Mesendoderm (in vitro differentiated cells): ENCODE measurements around the gene PRKAR1B.

Experiments
- DNase-seq: peaks from one replicate; pipeline ENCODE4 v3.0.0; 2013
- H2AK5ac ChIP-seq: 2 replicates; pipeline ENCODE4 v1.6.1; 2013; ENCODE audit warnings: low read length, inconsistent platforms
- H2BK120ac ChIP-seq: 2 replicates; pipeline ENCODE4 v1.6.1; 2013; ENCODE audit warnings: low read depth, mild to moderate bottlenecking, low read length, moderate library complexity, mixed read lengths
- H2BK15ac ChIP-seq: replicated peaks from 2 replicates; pipeline ENCODE4 v1.6.1; 2013; ENCODE audit warnings: low read depth, mild to moderate bottlenecking, moderate library complexity
- H2BK5ac ChIP-seq: 2 replicates; pipeline ENCODE4 v1.6.1; 2013; ENCODE audit warnings: low read length, inconsistent platforms
- H3K18ac ChIP-seq: 2 replicates; pipeline ENCODE4 v1.6.1; 2013; ENCODE audit warnings: mild to moderate bottlenecking, low read length, mixed read lengths
- H3K23ac ChIP-seq: one replicate; pipeline ENCODE4 v1.6.1; 2013; ENCODE audit warnings: low read length
- H3K27ac ChIP-seq: 2 replicates; pipeline ENCODE4 v1.5.1; 2013; ENCODE audit warnings: low read depth, mild to moderate bottlenecking, inconsistent platforms, low read length, moderate library complexity
- H3K27me3 ChIP-seq: 2 replicates; pipeline ENCODE4 v1.6.1; 2013; ENCODE audit warnings: low read length, control low read depth, mild to moderate bottlenecking, inconsistent platforms; ENCODE audit not compliant: insufficient read depth, poor library complexity
- H3K36me3 ChIP-seq: 2 replicates; pipeline ENCODE4 v1.6.1; 2013; ENCODE audit warnings: low read length, inconsistent platforms; ENCODE audit not compliant: control insufficient read depth, insufficient read depth
- H3K4ac ChIP-seq: one replicate; pipeline ENCODE4 v1.6.1; 2013; ENCODE audit warnings: low read depth, mild to moderate bottlenecking, low read length, moderate library complexity
- H3K4me1 ChIP-seq: 2 replicates; pipeline ENCODE4 v1.6.1; 2013; ENCODE audit warnings: low read depth, low read length, inconsistent platforms; ENCODE audit not compliant: control insufficient read depth
- H3K4me2 ChIP-seq: 2 replicates; pipeline ENCODE4 v1.6.1; 2013; ENCODE audit warnings: low read length
- H3K4me3 ChIP-seq: 2 replicates; pipeline ENCODE4 v1.5.1; 2013; ENCODE audit warnings: mild to moderate bottlenecking, low read length
- H3K56ac ChIP-seq: one replicate; pipeline ENCODE4 v1.6.1; 2013; ENCODE audit warnings: low read length
- H3K79me1 ChIP-seq: 2 replicates; pipeline ENCODE4 v1.6.1; 2013; ENCODE audit warnings: low read length, inconsistent platforms
- H3K79me2 ChIP-seq: 2 replicates; pipeline ENCODE4 v1.6.1; 2013; ENCODE audit warnings: mild to moderate bottlenecking, low read length; ENCODE audit not compliant: control insufficient read depth, insufficient read depth
- H3K9ac ChIP-seq: 2 replicates; pipeline ENCODE4 v1.6.1; 2013; ENCODE audit warnings: low read length, inconsistent platforms
- H4K5ac ChIP-seq: one replicate; pipeline ENCODE4 v1.6.1; 2013; ENCODE audit warnings: low read length
- H4K8ac ChIP-seq: one replicate; pipeline ENCODE4 v1.6.1; 2013; ENCODE audit warnings: low read depth, mild to moderate bottlenecking, control low read depth, low read length, moderate library complexity
- WGBS: extraction: QIAGEN DNeasy Blood & Tissue Kit; methylation state at CpG from one replicate; pipeline ENCODE4 v1.1.7; 2013; ENCODE audit warnings: low lambda C conversion rate, missing lambda C conversion rate; ENCODE audit not compliant: insufficient coverage; ENCODE audit errors: extremely low coverage; 5-methylcytosine and 5-hydroxymethylcytosine counted together

PRKAR1B gene

GRCh38 chr7:549066-549890 lies 177.8 kb downstream of the PRKAR1B start:
- Histone ChIP-seq H3K79me2 (no peaks in the 10 kb centered on the region), H3K4me3 (no peak overlapping the region), H2AK5ac (no peak overlapping the region), H2BK120ac (no peak overlapping the region), H3K36me3 (no peaks in the 10 kb centered on the region), H3K23ac (no peak overlapping the region), H3K27me3 (no peaks in the 10 kb centered on the region), H3K56ac (no peak overlapping the region), H2BK5ac (no peak overlapping the region), H3K4ac (no peak overlapping the region), H3K79me1 (no peaks in the 10 kb centered on the region), H4K5ac (no peak overlapping the region), H3K4me1 (no peaks in the 10 kb centered on the region), H3K18ac (no peak overlapping the region), H3K9ac (no peak overlapping the region), H2BK15ac (no peak overlapping the region), H4K8ac (no peak overlapping the region), H3K4me2 (no peak overlapping the region), H3K27ac (no peak overlapping the region)
- no CpG with 5 or more reads among the region's 43 CpGs for WGBS
- no peak for DNase-seq

GRCh38 chr7:548401-548800 lies 178.7 kb downstream of the PRKAR1B start:
- Histone ChIP-seq H2AK5ac (no peak overlapping the region), H3K9ac (no peak overlapping the region), H3K18ac (no peak overlapping the region), H4K8ac (no peak overlapping the region), H2BK120ac (no peak overlapping the region), H2BK5ac (no peak overlapping the region), H3K27ac (no peak overlapping the region), H3K4me3 (no peak overlapping the region), H3K4ac (no peak overlapping the region), H3K4me1 (no peaks in the 10 kb centered on the region), H3K56ac (no peak overlapping the region), H3K36me3 (no peaks in the 10 kb centered on the region), H3K79me2 (no peaks in the 10 kb centered on the region), H2BK15ac (no peak overlapping the region), H3K79me1 (no peaks in the 10 kb centered on the region), H3K23ac (no peak overlapping the region), H3K4me2 (no peak overlapping the region), H4K5ac (no peak overlapping the region), H3K27me3 (no peaks in the 10 kb centered on the region)
- no CpG with 5 or more reads among the region's 11 CpGs for WGBS
- no peak for DNase-seq

DNA sequence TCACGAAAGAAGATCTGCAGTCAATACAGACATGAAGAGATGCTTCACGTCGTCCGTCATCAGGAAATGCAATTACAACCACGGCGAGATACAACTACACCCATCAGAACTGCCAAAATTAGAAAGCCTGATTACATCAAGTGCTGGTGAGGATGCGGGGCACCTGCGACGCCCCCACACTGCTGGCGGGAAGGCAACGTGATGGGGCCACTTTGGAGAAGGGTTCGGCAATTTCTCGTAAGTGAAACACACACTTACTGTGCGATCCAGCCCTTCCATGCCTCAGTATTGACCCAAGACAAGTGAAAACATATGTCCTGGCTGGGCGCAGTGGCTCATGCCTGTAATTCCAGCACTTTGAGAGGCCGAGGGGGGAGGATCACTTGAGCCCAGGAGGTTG lies 181.6 kb downstream of the PRKAR1B start:
- H3K4ac ChIP-seq = no peak overlapping the region
- no peaks in the 10 kb centered on the region for H3K36me3 ChIP-seq
- no peak overlapping the region for H3K27ac ChIP-seq
- no peak overlapping the region for H4K5ac ChIP-seq
- H2BK15ac ChIP-seq = no peak overlapping the region
- no peak overlapping the region for H3K56ac ChIP-seq
- no CpG with 5 or more reads among the region's 16 CpGs for WGBS
- no peaks in the 10 kb centered on the region for H3K27me3 ChIP-seq
- no peak overlapping the region for H3K18ac ChIP-seq
- no peak overlapping the region for H2AK5ac ChIP-seq
- H3K4me2 ChIP-seq = no peak overlapping the region
- no peaks in the 10 kb centered on the region for H3K79me2 ChIP-seq
- H3K4me1 ChIP-seq = no peaks in the 10 kb centered on the region
- H2BK120ac ChIP-seq = no peak overlapping the region
- no peak overlapping the region for H3K4me3 ChIP-seq
- H3K9ac ChIP-seq = no peak overlapping the region
- no peak overlapping the region for H2BK5ac ChIP-seq
- H3K79me1 ChIP-seq = no peaks in the 10 kb centered on the region
- no peak for DNase-seq
- no peak overlapping the region for H3K23ac ChIP-seq
- H4K8ac ChIP-seq = no peak overlapping the region

DNA sequence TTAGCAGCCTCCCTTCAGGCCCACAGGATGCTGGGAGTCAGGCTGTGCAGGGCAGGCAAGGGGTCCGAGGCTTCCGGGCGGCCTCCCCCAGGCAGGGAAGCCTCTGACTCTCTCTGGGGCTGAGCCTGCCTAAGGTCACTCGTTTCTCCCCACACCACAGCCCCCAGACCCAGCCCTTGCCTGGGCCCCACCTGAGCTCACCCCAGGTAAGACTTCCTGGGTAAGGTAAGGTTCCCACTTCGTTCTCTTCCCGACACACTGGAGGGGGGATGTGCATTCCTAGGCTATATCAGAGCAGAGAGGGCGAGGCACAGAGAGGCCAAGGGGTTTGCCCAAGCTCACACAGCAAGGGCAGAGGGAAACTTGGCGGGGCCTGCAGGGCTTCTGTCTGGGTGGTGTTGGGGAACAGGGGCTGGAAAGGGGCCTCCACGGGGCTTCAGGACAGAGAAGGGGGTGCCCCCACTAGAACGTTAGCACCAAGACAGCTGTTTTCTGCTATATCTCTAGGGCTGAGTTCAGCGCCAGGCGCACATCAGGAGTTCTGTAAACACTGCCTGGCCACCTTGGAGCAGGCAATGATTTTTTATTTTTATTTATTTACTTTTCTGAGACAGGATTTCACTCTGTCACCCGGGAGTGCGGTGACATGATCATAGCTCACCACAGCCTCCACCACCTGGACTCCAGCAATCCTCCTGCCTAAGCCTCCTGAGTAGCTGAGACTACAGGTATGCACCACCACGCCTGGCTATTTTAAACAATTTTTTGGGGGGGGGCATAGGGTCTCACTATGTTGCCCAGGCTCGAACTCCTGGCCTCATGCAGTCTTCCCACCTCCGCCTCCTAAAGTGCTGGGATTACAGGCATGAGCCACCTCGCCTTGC lies 182.5 kb downstream of the PRKAR1B start:
- no peak for DNase-seq
- H4K8ac ChIP-seq = no peak overlapping the region
- H4K5ac ChIP-seq = no peak overlapping the region
- H3K4me3 ChIP-seq = no peak overlapping the region
- no peaks in the 10 kb centered on the region for H3K79me2 ChIP-seq
- WGBS = no CpG with 5 or more reads among the region's 18 CpGs
- H3K9ac ChIP-seq = no peak overlapping the region
- H3K27ac ChIP-seq = no peak overlapping the region
- H3K4ac ChIP-seq = no peak overlapping the region
- no peaks in the 10 kb centered on the region for H3K27me3 ChIP-seq
- no peak overlapping the region for H3K18ac ChIP-seq
- no peak overlapping the region for H3K4me2 ChIP-seq
- H2BK15ac ChIP-seq = no peak overlapping the region
- H2BK120ac ChIP-seq = no peak overlapping the region
- H3K4me1 ChIP-seq = no peaks in the 10 kb centered on the region
- H3K23ac ChIP-seq = no peak overlapping the region
- H3K36me3 ChIP-seq = no peaks in the 10 kb centered on the region
- no peak overlapping the region for H2AK5ac ChIP-seq
- H3K56ac ChIP-seq = no peak overlapping the region
- H2BK5ac ChIP-seq = no peak overlapping the region
- H3K79me1 ChIP-seq = no peaks in the 10 kb centered on the region

- Histone ChIP-seq H2BK5ac (no peak overlapping the region), H3K4me1 (peaks cover under 1% of the 10 kb centered on the region), H4K8ac (no peak overlapping the region), H3K56ac (no peak overlapping the region), H2BK15ac (no peak overlapping the region), H3K27me3 (no peaks in the 10 kb centered on the region), H2BK120ac (no peak overlapping the region), H3K4ac (no peak overlapping the region), H3K4me3 (no peak overlapping the region), H3K18ac (no peak overlapping the region), H3K23ac (no peak overlapping the region), H3K4me2 (no peak overlapping the region), H2AK5ac (no peak overlapping the region), H3K79me2 (no peaks in the 10 kb centered on the region), H3K36me3 (no peaks in the 10 kb centered on the region), H4K5ac (no peak overlapping the region), H3K27ac (no peak overlapping the region), H3K79me1 (no peaks in the 10 kb centered on the region), H3K9ac (no peak overlapping the region)
- no peak for DNase-seq
- no CpG with 5 or more reads among the region's 18 CpGs for WGBS
These were observed 183.4 kb downstream of the PRKAR1B start for GRCh38 chr7:543501-544337.
